Choroid plexus epithelial cell (primary cell): ENCODE data around the gene SLC38A2.

ENCODE experiments used
- DNase-seq: peaks from one replicate; pipeline ENCODE4 v3.0.0-alpha.2; 2010; ENCODE audit warnings: low read depth
- H3K4me3 ChIP-seq: 2 replicates; pipeline ENCODE4 v1.5.1; 2011; ENCODE audit warnings: low read depth, mild to moderate bottlenecking, control low read depth, low read length, moderate library complexity
- CTCF ChIP-seq: conservative IDR thresholded peaks from 2 replicates; pipeline ENCODE4 v1.5.1; 2011; ENCODE audit warnings: low read depth, mild to moderate bottlenecking, control low read depth, inconsistent platforms, low read length, moderate library complexity

SLC38A2 gene

GRCh38 chr12:46382964-46383653 is 10.5 kb upstream of the SLC38A2 start:
- peak; percentile 5 for TF ChIP-seq CTCF
- peak; percentile 99 for DNase-seq
- peak overlapping the region; percentile 69 for H3K4me3 ChIP-seq

- DNase-seq = no peak
- no peak for TF ChIP-seq CTCF
- peak overlapping the region; percentile 69 for H3K4me3 ChIP-seq
Measured at GRCh38 chr12:46382408-46382963, 9.9 kb upstream of the SLC38A2 start.

- no peak for TF ChIP-seq CTCF
- H3K4me3 ChIP-seq = no peak overlapping the region
- DNase-seq = peak; percentile 25
Measured at GRCh38 chr12:46380881-46381280, 8.3 kb upstream of the SLC38A2 start.

GRCh38 chr12:46380022-46380796 is 7.6 kb upstream of the SLC38A2 start:
- no peak for TF ChIP-seq CTCF
- no peak for DNase-seq
- no peak overlapping the region for H3K4me3 ChIP-seq

- H3K4me3 ChIP-seq = no peak overlapping the region
- DNase-seq = peak; percentile 12
- TF ChIP-seq CTCF = no peak
Measured at GRCh38 chr12:46379352-46379751, 6.8 kb upstream of the SLC38A2 start.

GRCh38 chr12:46378530-46378929 is 6.0 kb upstream of the SLC38A2 start:
- TF ChIP-seq CTCF = no peak
- no peak for DNase-seq
- no peak overlapping the region for H3K4me3 ChIP-seq
